GM12875 (cell line): ENCODE results near the gene PTPRG.

Experiments used
- H3K4me3 ChIP-seq: one replicate; pipeline ENCODE4 v1.5.1; 2011; ENCODE audit warnings: low read depth, low read length, control low read depth
- TF ChIP-seq, protein P1 (sequence below): IDR thresholded peaks from 2 replicates; pipeline ENCODE4 v1.5.1; 2011; ENCODE audit warnings: low read depth, mild to moderate bottlenecking, control low read depth, inconsistent platforms, low read length, moderate library complexity, borderline replicate concordance; ENCODE audit not compliant: insufficient read depth

Gene PTPRG

DNA sequence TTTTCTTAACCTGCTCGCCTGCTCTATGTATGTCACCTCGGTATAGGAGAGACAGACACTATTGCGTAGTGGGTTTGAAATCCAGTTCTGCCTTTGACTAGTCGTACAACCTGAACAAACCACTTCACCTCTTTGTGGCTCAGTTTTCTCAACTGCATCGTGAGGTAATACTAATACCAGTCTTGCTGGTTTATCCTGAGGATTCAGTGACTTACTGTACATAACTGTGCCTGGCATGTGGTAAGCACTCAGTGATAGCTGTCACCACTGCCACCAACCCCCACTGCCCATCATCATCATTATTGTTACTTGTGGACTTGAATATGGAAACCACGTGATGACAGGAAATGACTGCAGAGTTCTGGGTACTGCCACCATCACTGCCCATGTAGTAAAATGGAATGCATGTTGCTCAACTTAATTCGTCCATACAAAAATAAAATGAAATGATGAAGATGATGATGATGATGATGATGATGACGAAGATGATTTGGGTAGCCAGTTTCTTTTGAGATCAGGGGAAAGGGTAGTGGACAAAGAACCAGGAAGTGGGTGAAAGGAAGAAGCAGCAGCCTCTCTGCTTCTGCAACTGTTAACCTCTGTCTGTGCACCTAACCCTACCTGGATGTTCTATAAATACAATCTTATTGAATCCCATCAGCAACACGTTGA is 583.9 kb downstream of the PTPRG start:
- no peak overlapping the region for H3K4me3 ChIP-seq

DNA sequence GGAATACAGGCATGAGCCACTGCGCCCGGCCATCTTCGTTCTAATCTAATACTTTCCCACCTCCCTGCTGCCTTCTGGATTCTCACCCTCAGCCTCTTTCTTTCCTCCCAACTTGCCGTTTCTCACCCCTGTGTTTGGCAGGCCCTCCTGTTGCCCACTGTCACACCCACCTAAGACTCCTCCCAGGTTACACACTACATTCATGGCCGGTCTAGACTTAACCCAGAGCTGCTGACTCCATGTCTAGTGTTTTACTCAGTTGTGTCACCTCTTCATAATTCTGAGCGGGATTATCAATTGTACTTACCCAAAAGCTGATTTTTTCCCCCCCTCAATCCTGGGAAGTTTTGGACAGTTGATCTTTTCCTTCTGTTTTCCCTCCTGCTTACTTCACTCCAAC is 588.2 kb downstream of the PTPRG start:
- no peak overlapping the region for H3K4me3 ChIP-seq
- TF ChIP-seq, protein P1, sequence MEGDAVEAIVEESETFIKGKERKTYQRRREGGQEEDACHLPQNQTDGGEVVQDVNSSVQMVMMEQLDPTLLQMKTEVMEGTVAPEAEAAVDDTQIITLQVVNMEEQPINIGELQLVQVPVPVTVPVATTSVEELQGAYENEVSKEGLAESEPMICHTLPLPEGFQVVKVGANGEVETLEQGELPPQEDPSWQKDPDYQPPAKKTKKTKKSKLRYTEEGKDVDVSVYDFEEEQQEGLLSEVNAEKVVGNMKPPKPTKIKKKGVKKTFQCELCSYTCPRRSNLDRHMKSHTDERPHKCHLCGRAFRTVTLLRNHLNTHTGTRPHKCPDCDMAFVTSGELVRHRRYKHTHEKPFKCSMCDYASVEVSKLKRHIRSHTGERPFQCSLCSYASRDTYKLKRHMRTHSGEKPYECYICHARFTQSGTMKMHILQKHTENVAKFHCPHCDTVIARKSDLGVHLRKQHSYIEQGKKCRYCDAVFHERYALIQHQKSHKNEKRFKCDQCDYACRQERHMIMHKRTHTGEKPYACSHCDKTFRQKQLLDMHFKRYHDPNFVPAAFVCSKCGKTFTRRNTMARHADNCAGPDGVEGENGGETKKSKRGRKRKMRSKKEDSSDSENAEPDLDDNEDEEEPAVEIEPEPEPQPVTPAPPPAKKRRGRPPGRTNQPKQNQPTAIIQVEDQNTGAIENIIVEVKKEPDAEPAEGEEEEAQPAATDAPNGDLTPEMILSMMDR, result no peak

More for the DNA sequence above, 583.9 kb downstream of the PTPRG start:
- TF ChIP-seq, protein P1, result no peak

DNA sequence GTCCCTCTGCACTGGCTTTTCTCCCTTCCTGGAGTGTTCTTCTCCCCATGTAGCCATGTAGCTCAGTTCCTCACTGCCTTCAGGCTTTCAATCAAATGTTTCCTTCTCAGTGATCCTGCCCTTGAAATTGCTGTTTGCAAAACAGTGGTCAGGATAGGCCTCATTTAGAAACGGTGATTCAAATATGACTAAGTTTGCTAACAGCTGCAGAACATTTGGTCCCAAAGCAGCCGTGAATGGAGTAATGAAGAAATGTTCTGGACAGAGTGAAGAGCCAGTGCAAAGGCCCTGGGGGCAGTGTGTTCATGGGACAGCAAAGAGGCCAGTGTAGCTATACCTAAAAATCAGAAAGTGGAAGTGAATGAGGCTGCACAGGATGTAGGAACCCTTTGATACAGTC is 588.6 kb downstream of the PTPRG start:
- H3K4me3 ChIP-seq, result no peak overlapping the region
- TF ChIP-seq, protein P1, result no peak

DNA sequence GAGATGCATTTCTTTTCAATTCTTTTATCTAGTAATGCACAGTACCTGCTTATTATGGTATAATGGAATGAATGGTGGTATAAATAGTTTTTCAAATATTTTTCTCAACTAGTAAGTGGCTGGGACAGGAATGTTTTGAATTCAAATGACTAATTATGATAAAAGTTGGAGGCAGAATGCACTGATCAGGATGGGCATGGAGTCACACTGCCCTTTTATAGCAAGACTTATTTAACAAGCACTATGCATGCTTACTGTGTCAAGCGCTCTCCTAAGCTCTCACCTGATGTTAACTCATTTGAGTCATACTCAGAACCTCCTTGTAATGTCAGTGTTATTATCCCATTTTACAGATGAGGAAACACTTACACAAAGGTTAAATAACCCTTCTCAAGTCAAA is 590.2 kb downstream of the PTPRG start:
- no peak overlapping the region for H3K4me3 ChIP-seq
- TF ChIP-seq, protein P1, result no peak

DNA sequence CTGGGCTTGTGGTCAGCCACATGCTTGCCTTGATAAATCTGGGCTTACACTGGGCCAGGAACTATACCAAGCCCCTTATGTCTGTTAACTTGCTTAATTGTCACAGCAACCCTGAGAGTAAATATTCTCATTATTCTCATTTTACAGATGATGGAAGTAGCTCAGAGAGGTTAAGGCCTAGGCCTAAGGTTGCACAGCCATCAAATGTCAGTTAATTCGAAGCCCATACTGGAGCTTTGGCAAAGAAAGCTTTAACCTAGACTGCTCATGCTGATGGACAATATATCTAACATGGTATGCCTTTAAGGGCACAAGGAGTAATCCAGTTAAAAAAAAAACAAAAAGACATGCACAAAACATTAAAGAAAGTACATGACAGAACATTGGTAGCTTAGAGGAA is 591.9 kb downstream of the PTPRG start:
- no peak overlapping the region for H3K4me3 ChIP-seq
- TF ChIP-seq, protein P1, result no peak

DNA sequence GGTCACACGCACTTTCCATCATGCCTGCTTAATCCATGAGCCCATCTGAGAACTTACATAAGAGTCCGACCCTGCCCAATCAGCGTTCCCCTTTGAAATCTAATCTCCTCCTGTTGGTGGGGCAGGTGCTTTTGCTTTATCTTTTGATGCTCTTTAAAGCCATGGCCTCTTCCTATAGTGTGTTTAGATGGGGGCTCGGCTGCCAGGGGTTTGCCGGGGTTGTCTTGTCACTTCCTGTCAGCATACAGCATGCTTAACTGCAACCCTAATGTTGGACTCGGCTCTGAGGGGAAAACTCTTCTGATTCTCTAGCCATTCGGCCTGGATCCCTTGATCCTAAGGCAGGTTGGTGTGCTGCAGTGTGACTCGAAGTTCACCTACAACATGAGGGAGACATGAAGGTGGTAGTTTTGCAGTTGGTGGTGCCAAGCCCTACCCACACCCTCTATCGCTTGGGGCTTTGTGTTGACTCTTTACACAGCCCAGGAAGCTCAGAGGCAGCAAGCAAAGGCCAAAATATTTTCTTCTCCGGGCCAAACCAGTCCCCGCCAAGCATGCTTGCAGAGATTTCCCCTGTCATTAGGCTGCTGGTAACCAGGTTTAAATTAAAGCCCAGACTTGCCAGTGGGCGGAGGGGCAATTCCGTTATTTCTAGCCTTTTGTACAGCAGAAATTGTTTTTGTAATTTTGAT is 593.2 kb downstream of the PTPRG start:
- TF ChIP-seq, protein P1, result no peak

More for the DNA sequence above, 593.2 kb downstream of the PTPRG start:
- no peak overlapping the region for H3K4me3 ChIP-seq
